NCI-H526 treated with DMSO at 0.1 percent for 48 hours (cell line): ENCODE results near the gene HS1BP3.

Experiments used
- DNase-seq: peaks from one replicate; lab custom pipeline; 2025; lab: John Stamatoyannopoulos, UW

The HS1BP3 gene

GRCh38 chr2:20599001-20599600 is 51.8 kb downstream of the HS1BP3 start:
- no peak for DNase-seq

- DNase-seq = no peak
Observed at GRCh38 chr2:20597860-20598183, 53.1 kb downstream of the HS1BP3 start.

GRCh38 chr2:20596973-20597859 is 53.7 kb downstream of the HS1BP3 start:
- no peak for DNase-seq

- no peak for DNase-seq
Observed at GRCh38 chr2:20596193-20596972, 54.5 kb downstream of the HS1BP3 start.

DNA sequence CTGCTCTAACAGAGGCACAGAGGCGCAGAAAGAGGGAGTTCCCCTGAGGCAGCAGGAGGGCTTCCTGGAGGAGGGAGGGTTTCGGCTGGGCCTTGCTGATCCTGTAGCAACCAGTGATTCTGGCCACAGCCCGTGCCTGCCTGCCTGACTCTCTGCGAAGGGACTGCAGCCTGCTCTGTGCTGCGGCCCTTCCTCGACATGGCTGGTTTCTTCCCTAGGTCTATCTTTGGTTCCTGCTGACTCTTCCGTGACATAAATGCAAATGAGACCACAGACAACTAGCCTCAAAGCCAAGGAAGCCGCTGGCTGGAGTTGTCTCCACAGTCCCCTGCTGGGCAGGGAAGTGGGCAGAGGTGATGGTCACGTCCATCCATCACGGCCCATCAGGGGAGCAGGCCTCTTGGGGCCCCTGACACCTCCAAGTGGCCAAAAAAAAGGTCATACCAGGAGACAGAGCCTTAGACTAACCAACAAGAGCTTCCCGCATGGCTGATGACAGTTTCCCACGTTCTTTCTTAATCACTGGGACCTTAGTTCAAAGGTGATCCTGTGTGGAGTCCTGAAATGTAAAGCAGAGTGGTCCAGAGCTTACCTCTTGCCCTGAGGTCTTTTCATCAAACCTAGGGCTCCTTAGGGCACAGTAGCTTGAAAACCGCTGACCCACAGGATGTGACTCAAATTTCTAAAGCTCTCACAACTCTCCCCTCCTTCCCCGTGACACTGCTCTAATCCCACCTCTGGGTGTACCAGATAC is 55.3 kb downstream of the HS1BP3 start:
- peak; percentile 42 for DNase-seq

GRCh38 chr2:20594957-20595356 is 55.9 kb downstream of the HS1BP3 start:
- DNase-seq = no peak

- no peak for DNase-seq
Observed at GRCh38 chr2:20594048-20594750, 56.7 kb downstream of the HS1BP3 start.

- no peak for DNase-seq
Observed at GRCh38 chr2:20593072-20594034, 57.5 kb downstream of the HS1BP3 start.

DNA sequence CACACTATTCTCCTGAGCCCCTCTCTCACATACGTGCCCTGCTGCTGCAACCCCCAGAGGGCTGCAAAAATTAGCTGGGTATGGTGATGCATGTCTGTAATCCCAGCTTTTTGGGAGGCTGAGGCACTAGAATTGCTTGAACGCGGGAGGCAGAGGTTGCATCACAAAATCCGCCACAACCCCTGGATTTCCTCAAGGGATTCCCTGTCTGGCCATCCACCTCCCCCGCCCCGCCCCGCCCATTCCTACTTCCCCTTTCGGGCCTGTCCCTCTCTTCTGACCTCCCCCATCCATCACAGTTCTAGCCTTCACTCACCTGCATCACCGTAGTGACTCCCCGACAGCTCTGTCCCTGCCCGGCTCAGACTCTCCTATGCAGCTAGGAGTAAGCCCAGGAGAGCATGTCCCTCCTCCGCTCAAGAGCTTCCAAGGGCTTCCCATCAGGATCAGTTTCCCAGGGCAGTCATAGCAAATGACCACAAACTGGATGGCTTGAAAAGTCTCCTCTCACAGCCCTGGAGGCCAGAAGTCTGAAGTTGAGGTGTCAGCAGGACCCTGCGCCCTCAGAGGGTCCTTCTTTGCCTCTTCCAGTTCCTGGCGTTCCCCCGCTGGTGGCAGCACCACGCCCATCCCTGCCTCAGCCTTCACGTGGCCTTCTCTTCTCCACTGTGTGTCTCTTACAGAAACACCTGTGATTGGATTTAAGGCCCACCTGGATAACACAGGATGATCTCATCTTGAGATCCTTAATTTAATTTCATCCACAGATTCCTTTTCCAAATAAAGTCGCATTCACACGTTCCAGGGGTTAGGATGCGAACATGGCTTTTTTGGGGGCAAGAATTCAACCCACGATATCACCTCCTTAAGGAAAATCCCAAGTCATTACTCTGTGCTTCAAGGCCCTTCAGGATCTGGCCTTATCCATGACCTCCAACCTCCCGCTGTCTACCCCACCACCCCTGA is 58.5 kb downstream of the HS1BP3 start:
- DNase-seq = no peak

DNA sequence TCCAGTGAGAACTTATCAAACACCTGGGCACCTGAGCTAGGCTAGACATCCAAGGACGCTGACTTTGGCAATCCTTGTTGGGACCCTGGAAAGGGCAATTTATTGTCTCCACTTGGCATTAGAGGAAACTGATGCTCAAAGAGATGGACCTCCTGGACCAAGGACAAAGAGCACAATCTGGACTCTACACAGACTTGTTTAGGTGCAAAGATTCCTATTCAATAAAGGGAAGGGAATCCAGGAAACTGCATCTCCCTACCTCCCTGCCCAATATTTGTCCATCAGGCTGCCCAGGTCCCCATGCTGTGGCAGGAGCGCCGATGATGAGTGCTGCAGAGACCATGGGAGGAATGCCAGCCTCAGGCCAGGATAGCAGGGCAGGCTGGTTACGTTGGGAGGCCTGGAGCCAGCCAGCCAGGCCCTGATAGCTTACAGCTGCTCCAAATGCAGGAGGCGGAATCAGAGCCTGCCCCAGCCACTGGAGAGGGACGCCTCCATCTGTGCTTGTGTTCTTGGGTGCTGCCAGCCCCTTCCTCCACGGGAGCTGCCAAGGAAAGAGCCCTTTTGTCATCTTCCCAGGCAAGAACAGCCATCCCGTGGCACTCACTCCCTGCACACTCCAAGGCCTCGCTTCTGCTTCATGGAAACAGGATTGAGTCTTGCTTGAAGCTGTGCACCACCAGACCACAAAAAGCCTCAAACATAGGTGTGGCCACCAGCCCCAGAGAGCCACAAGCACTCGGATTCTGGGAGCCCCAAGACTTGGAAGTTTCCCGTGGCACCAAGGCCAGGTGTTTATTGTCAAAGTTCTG is 60.0 kb downstream of the HS1BP3 start:
- no peak for DNase-seq

GRCh38 chr2:20589975-20590703 is 60.8 kb downstream of the HS1BP3 start:
- DNase-seq = no peak

DNA sequence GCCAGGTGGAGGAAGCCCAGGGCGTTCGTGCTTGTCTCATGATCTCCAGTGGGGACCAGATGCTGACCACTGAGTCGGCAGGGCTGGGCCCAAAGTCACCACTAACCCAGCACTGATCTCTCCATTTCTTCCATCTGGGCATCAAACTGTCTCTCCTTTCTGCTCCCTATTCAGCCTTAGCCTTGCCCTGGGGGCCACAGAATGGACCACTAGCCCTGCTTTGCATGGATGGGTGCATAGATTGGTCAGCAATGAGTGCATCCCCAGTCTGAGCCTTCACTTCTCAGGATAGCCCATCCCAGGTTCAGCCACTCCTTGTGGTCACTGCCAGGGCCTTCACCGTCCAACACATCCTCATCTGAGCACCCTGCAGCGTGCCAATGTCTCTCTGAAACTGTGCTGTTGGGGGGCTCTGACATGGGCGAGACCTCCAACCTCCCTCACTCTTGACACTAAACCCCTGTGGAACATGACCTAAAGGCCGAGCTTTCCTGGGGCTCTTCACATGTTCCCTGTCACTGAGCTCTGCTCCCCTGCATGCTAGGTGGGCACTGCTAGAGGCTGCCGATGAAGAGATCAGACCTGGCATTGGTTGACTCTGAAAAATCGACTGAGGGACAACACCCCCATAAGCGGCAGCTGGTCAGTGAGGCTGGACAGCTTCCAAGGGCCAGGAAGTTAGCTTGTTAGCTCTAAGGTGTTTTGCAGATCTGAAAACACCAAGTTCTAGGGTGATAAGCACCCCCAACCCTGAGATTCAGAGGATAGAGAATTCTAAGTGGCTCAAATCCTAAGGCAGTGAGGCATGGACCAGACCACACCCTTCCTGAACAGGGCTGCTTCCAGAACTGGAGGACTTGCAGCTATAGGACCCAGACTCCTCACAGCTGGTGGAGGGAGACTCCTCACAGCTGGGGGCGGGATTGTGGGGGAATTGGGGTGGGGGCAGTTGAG is 61.7 kb downstream of the HS1BP3 start:
- no peak for DNase-seq

DNA sequence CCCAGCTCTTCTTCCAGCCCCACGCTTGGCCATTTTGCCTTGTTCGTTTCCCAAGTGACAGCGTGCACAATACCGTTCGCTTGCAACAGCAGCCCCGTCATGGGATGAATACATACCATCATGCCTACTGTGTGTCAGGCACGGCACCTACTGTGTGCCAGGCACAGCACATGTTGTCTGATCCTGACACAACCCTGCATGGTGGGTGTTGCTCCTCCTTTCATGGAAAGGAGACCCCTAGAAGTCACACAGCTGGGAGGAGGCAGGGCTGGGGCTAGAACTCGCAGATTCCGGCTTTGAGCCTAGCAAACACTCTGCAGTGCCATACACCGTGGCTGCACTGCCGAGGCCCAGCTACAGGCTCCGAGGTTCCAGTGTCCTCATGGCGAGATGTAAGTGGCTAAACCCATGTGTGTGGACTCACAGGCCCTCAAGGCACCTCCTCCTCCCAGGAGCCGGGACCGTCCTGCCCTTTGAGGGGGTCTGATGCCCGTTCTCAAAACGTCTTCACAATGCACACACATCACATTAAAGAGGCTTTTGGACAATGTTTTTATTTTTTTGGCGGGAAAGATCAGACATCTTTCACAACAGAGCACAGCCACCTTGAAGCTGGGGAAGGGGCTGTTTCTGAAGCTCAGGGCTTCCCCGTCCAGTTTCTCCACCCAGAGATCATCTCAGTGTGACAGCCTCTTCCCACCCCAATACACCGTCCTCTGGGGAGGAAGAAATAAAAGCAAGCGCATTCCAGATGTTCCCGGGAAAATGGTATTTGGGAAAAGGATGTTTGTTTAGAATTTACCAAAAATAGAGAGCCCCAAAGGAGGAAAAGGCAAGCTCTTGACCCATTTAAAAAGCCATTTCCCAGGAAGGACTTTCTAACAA is 64.9 kb downstream of the HS1BP3 start:
- no peak for DNase-seq

- DNase-seq = no peak
Observed at GRCh38 chr2:20585359-20585709, 65.6 kb downstream of the HS1BP3 start.
